HUDEP-2 (cell line): ENCODE data around the gene NUFIP1.

Experiments
- DNase-seq, 76 experiments: peaks; one replicate each; lab custom pipeline; 2025; ENCODE audit not compliant: unreplicated experiment in 76 of 76; lab: John Stamatoyannopoulos, UW

The NUFIP1 gene

DNA sequence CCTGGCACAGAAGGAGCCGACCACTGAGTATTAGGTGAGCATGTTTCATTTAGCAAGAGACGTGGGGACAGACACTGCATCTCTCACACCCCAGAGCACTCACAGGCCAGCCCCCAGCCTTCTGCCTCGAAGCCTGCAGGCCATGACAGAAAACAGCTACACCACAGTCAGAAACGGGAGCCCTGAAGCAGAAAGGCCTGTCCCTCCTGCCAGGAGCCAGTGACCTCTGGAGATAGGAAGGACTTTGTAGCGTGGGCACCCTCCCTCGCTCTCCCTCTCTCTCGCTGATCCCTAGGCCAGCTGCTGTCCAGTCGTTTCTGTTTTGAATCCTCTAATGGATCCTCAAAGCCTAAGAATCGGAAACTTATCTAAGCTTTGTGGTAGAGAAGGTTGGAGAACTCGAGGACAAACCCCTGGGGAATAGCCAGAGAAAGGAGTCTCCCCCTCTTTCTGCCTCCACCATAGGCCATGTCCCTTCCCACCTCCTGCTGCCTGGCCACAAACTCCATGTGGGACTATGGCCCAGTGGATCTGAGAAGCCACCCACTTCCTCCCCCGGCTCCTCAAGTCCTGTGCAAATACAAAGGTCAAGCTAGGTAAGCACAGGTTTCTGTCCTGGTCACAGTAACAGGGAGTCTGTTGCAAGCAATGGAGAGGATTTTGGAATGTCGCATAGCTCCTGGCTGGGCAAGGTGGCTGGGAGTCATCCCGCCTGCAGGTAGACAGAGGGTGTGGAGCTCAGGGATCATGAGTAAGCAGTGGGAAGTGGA is 95.1 kb downstream of the NUFIP1 start:
- DNase-seq = no peak
